Islet precursor cell (in vitro differentiated cells): ENCODE data around the gene APMAP.
"Not testable (repeated sequence)": the region's sequence is repeated elsewhere in the genome, so short reads cannot be mapped to it uniquely, and the experiment has no call there.

ENCODE experiments used
- DNase-seq: peaks from one replicate; pipeline ENCODE4 v3.0.0-alpha.2; 2018

The APMAP gene

DNA sequence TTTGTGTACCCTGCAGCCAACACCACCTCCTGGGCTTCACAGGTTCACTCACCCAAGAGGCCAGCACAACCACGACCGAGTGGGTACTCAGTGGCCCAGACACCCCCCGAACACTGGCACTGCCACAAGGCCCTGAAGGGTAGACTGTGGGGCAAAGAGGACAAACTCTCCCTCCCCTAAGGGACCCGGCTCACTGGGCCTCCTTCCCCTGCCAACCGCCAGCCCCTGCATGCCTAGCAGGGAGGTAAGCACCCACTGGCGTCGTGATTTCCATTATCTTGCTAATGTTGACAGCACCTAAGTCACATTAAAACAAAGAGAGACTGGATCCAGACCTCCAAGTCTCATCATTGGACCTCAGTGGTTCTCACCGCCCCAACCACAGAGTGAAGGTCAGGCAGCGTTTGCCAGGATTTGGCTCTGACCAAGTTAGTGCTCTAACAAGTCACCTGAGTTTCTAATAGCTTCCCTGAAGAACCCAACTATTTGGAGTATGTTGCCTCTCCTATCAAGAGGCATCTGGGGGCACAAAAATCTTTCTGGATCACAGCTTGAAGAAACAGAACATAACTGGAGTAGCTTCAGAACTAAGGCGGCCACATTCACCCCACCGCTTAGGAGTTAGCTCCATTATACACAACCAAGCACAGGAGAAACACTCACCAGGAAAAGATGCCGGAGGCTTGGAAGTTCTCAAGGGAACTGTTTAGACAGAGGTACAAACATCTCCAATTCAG is 14.0 kb upstream of the APMAP start:
- peak; percentile 32 for DNase-seq

DNA sequence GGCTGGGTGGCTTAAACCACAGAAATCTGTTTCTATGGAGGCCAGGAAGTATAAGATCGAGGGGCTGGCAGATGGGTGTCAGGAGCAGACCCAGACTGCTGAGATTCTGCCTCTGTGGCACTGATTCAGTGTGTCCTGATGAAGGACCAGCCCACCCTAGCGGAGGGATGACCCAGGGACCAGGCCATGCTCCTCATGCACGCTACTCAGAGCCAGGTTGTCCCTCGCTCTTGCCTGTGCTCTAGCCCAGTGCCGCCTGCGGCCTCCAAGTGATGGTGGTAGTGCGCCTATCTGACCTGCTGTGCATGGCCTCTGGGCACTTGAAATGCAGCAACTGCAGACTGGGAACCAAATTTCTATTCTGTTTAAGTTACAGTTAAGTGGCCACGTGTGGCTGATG is 13.1 kb upstream of the APMAP start:
- DNase-seq, result peak; percentile 39

DNA sequence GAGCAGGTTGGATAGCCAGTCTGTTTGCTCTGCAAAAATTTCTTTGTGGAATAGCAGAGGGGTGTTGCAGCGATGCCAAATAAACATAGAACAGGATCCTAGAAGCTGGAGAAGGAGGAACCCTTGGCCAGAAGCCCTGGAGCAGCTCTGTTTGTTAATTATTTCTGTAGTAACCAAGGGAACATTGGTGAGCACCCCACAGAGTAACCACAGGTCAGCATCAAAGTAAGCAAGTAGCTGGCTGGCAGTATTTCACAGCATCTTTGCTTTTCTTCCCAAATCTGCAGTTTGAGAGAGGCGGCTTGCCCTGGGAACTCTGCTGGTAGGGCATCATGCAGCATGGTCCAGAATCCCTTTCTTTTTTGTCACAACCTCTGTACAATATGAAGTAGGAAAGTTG is 12.7 kb upstream of the APMAP start:
- peak; percentile 14 for DNase-seq

DNA sequence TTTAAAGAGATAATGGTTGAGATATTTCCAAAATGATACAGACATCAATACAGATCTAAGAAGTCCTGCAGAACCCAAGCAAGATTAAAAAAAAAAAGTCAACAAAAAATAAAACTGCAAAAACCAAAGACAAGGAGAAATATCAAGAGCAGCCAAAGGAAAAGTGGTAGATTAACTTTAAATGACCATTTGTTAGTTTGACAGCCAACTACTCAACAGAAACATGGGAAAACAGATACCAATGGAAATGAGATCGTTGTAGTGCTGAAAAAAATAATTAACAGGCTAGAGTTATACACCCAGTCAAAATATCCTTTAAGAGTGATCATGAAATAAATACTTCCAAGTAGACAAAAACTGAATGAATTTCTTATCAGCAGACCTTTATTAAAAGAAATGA is 10.5 kb upstream of the APMAP start:
- DNase-seq, result no peak

DNA sequence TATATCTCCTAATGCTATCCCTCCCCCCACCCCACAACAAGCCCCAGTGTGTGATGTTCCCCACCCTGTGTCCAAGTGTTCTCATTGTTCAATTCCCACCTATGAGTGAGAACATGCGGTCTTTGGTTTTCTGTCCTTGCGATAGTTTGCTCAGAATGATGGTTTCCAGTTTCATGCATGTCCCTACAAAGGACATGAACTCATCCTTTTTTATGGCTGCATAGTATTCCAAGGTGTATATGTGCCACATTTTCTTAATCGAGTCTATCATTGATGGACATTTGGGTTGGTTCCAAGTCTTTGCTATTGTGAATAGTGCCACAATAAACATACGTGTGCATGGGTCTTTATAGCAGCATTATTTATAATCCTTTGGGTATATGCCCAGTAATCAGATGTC is 8.8 kb upstream of the APMAP start:
- DNase-seq, result not testable (repeated sequence)

DNA sequence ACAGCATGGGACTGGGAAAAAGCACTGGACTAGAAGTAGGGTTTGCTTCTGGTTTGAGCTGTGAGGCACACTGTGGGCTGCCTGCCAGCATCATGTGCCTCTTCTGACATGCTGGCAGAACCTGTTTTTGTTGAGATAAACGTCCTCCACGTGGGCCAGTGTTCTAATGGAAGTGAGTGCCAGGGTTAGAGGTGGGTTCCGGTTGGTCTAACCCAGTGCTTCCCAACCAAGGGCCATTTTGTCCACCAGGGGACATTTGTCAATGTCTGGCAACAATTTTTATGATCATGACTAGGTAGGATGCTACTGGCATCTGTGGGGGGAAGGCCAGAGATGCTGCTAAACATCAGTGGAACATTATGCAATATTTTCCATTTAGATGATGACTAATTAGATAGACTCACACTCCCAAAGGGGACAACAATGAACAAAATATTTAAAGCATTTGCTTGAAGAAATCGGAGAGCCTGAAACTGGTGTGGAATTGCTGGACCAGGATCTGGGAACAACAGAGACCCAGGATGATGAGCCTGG is 7.8 kb upstream of the APMAP start:
- DNase-seq, result peak; percentile 37

DNA sequence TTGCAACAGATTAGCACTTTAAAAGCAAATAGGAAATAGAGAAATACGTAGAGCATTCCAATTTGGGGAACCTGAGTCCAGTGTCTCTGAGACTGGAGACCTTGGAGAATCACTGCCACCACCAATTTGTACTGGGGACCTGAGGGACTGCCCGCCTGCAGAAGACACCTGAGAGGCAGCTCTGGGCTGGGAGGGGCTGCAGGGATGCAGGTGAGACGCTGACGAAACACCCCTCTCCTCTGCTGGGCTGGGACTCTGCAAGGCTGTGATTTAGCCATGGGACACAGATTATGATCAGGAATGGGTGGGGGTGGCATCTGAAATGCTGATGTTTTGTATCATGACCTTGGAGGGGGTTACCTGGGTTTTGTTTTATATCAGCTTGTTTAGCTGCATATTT is 7.0 kb upstream of the APMAP start:
- DNase-seq, result peak; percentile 52

DNA sequence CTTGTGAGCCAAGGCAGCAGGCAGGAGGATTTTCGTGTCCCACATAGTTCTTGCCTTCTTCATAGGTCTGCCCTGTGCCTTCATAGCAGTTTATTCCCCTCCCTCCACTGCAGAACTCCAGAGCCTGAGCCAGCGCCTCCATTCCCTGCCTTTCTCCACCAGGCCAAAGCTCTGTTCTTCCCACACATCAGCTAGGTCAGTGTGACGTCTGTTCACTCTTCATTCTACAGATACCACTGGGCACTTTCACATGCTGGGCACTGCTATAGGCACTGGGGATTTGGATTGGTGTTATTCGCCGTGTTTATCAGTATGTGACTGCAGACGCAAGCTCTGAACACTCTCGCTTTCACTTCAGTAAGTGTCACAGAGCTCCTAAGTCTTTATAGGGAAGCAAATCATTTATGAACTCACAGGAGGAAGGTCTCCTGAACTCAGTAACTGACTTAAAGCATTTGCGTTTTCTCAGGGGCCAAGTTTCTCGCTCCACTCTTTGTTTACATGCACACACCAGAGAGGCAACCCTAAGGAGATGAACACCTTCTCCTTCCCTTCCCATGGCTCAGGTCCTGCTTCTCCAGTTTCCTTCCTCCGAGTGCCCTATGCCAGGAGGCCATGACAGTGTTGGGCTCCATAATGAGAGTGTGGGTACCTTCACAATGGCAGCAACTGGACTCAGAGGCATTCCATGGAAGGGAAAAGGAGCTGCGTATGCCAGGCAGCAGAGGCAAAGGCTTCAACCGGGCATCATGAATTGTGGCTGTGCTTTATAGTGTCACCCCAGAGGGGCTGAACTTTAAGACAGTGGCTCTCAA is 6.3 kb upstream of the APMAP start:
- peak; percentile 42 for DNase-seq

DNA sequence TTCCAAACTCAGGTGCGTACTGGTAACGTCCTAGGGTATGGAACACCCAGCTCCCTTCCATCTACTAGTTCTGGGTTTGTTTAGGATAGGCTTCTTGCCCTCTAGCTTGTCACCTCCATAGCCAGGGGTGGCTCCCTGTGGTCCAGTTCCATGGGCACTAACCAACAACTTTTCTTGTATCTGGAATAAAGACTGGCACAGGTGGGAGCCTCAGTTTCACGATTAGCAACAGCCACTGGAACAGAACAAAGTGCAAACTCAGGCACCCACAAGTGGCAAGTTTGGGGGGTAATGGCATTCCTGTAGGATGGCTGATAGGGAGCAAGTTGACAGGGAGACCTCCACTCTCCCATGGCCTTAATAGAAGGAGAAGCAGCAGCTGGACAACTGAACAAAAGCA is 5.6 kb upstream of the APMAP start:
- peak; percentile 34 for DNase-seq

DNA sequence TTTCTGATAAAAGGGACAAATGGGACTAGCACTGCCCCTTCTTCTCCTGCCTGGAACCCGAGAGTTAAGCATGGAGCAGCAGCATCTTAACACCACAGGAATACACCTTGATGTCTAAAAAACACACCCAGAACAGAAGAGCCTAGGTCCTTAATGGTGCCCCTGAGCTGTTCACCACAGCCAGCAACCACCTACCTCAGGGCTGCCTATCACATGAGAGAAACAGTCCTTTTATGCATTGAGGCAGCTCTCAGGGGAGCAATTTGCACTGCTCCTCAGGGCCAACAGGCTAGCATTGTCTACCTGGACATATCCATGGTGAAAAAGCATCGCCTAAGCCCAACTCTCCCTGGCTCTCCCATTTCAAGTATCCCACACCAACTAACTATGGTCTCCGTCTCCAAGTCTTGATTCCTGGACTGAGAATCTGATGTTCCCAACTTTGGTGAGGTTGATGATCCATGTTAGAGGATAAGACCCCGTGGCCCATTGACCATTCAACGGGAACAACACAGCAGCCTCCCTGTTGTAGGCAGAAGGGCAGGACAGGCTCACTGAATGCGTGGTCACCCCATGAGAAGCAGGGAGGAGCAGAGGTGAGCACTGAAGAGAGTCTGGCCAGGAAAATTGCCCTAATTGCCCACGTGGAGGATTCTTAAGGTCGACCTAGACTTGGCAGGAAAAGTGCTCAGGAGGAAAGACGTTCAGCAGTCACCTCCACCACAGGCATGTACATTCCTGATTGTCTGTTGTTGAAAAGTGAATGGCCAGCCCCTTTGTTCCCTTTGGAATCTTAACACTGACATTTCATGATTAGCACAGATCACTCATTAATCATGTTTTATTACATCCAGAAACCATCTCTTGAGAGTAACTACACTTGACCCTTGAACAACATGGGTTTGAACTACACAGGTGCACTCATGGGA is 4.2 kb upstream of the APMAP start:
- peak; percentile 49 for DNase-seq

DNA sequence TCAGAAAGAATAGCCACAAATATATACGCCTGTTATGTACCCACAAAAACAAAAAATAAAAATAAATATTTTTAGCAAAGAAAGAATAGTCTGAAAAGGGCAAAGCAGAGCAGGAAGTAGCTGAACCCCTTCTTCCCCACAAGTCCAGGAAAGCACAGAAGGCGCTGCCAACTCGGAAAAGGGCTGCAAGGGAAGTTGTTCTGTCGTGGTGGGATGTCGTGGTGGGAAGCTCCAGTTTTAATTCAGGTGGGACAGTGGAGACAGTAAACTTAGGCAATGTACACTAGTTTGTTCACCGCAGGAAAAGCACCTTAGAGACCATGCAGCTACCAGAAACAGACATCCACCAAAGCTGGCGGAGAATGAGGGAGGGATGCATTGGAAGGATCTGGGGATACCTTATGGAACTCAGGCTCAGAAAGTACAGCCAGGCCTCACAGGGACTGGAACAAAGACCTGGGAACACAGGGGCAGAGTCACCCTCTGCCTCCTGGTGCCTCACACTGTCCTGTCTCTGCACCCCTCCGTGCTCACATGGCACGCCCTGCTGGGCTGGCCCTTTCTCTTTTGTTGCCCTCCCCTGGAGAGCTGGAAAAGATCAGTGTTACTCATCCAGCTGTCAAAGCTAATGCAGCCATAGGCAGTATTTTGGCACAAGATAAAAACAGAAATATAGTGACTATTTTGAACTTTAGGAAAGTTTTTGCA is 3.3 kb upstream of the APMAP start:
- peak; percentile 59 for DNase-seq

DNA sequence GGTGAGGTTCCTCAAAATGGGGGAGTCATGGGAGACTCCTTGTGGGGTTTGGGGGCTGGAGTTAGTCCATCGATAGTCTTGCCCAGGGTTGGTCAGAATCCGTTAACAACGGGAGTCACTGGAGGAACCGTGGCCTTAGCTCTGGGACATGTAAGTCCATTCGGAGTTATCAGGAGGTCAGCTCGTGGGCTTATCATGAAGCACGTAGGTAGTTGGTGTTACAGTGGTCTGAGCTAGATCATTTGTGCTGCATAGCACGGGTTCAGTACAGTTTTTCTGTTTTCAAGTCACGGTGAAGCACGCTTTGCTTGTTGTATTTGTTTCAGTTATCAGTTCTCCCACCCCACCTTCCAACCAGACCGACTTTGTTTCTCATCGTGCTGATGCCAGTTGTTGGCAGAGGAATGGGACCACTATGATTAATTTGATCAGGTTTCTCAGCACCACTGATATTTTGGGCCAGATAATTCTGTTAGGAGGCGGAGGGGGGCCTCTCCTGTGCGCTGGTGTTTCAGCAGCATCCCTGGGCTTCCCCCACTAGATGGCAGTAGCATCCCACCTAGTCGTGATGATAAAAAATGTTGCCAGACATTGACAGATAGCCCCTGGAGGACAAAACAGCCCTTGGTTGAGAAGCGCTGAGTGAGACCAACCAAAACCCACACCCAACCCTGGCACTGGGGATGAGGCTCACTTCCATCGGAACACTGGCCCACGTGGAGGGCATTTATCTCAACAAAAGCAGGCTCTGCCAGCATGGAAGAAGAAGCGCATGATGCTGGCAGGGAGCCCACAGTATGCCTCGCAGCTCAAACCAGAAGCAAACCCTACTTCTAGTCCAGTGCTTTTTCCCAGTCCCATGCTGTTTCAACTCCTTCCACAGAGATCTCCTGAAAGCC is 2.2 kb upstream of the APMAP start:
- peak; percentile 81 for DNase-seq

DNA sequence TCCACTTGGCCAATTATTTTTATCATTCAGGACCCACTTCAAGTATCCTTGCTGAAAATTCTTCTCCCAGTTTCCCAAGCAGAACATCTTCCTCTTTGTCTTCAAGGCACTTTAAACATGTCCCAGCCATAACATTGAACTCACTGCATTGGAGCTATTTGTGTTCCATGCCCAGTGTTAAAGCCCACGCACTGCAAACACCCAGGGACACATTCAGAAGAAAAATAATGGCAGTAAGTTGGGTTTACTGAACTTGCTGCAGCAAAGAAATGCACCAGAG is 1.6 kb upstream of the APMAP start:
- no peak for DNase-seq

DNA sequence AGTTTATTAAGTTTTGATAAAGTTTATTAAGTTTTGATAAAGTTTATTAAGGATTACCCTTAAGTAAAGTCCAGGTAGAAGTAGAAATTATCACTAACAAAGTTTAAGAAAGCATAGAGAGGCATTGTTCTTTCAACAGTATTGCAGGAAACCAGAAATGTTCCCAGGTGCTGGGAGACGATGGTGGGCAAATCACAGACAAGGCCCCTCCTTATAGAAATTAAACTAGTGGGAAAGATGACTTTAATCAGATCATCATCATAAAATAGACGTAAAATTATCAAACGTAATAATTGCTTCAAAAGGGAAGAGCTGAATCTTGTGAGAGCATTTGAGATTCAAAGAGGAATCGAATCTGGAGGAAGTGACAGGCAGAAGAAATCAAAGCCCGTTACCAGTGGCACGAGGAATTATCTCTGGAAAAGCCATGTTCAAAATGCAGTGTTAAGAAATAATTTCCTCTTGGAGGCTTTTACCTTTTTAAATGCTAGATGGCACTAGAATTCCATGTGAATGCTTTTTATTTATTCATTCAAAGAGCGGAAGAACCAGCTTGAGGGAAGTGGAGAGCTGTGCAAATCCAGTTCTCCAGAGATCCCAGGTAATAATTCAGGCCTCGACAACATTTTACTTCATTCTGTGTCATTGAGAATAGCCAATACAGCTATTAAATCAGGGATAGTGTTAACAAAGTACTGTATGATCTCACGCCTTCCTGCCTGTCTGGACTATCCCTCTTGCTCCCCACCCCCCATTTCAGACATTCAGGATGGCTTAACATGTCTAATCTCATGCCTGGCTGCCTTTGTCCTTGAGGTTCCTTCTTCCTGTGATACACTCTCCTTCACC is 1.0 kb upstream of the APMAP start:
- no peak for DNase-seq

DNA sequence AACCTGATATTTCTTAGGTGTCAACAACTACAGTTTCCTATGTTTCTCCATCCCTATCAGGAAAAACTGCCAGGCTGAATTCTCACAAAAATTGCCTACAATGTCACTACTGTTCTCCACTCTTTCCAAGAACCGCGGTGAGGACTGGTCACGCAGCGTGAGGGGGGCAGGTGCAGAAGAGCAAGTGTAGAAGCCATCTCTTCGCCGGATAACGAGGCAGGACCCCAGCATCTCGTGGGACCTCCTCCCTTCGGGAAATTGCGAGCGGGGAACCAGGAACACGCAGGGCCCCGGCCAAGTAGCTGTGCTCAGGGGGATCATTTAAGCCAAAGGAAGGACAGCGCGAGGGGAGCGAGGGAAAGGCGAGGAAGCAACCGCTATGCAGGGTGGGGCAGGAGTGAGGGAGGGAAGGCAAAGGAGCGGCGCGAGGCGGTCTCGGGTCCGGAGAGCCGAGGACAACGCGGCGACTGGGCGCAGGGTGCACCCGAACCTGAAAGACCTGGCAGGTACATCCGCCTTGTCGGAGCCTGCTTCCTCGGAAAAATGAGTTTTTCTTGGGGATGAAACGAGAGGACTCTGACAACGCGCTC is 559 bp downstream of the APMAP start:
- DNase-seq, result no peak

DNA sequence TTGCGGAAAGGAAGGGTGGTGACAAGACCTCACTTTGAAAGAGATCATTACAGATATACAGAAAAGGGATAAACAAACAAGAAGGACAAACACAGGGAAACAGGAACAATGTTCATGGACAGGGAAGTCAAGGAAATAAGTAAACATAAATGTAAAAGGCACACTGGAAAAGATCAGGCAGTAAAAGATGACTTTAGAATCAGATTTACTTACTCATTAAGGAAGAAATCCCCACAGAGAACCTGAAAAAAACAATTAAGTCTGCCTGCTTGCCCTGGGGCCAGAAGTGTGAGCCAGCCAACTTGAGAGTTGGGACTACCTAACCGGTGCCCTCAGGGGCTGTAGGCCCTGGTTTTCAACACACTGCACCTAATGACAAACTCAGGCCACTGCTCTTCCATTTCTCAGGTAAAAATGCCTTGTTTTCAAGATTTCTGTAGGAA is 1.7 kb downstream of the APMAP start:
- peak; percentile 78 for DNase-seq

DNA sequence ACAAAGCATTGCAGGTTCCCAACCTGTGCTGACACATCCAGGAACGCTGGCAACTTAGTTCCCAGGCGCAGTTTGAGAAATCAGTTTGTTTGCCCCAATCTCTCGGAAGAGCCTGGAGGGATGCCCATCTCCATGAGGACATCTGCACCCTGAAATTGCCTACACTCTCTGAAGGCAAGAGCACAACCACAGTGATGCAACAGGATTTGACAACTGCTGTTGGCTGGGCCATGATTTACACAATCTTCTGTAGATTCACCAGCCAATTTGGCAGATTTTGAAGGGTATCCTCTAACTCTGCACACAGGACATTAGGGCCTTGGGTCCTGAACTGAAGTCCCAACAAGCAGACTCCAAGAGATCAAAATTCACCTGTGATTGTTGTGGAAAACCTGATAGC is 3.4 kb downstream of the APMAP start:
- DNase-seq, result peak; percentile 17

DNA sequence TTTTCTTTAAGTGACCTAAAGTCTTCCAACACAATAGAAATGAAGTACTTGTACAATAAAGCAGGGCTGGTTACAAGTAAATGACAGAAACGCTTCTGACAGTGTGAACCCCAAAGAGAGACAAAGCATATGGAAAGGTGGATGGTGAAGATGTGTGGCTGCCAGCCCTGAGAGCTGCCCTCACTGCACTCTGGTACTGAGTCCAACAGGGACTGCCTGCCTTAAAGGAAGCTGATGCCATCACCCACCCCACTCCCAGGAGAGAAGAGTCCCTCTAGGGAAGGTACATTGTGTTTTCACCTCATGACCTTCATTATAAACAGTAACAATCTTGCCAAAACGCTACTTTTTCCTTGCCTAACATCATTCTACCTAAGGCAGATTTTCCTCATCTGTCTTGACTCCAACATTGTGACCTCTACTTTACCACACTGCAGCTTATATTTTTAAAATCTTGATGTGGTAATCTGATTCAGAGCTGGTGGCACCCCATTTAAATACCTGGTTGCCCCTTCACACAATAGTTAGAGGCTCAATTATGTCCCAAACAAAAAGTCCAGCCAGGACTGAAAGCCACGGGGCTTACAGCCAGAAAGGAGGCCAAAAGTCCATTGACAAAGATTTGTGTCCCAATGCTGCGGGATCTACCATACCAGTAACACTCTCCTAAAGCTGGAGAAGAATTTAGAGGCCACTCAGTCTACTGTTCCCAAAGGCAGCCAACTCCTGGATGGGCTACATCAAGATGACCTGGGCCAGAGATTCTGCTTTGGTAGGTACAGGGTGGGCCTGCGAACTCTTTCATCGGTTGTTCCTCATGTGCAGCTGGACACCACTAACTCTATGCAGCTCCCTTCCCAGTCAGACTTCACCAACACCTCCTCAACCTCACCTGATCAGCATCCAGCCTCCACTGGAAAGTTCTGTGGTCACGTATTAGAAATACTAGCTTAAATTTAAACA is 4.4 kb downstream of the APMAP start:
- peak; percentile 13 for DNase-seq

DNA sequence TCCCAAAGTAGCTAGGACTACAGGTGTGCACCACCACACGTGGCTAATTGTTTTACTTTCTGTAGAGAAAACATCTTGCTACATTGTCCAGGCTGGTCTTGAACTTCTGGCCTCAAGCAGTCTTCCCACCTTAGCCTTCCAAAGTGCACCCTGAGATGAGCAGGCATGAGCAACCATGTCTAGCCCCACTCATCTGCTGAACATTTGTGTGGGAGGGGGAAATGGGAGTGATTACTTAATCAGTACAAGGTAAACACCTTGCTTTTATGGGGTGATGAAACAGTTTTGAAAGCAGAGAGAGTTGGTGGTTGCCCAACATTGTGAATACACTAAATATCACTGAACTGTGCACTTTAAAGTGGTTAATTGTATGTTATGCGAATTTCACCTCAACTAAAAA is 5.3 kb downstream of the APMAP start:
- peak; percentile 4 for DNase-seq
